ENCODE results near the gene KCNQ5.

- TF ChIP-seq CBX8 (IDR thresholded peaks at IDR 0.05; ENCODE audit: borderline replicate concordance, low read depth, low read length) (no peak), GABPA (IDR thresholded peaks at IDR 0.05; ENCODE audit: borderline replicate concordance, insufficient read depth, low read length) (no peak), RAD21 (IDR thresholded peaks at IDR 0.05 in 1 of 2, conservative IDR thresholded peaks at IDR 0.05 in 1 of 2; ENCODE audit: low read depth in 2 of 2, low read length in 2 of 2) (no peak), SIN3A (conservative IDR thresholded peaks at IDR 0.05 in 1 of 2, IDR thresholded peaks at IDR 0.05 in 1 of 2; ENCODE audit: low read depth in 1 of 2, low read length in 2 of 2) (no peak), RFX5 (IDR thresholded peaks at IDR 0.05; ENCODE audit: borderline replicate concordance, low read depth, low read length) (no peak), CTCF (IDR thresholded peaks at IDR 0.05; ENCODE audit: control extremely low read depth in 1 of 3, insufficient read depth in 1 of 3, low read depth in 1 of 3, low read length in 3 of 3) (peak in 1 of 3 experiments; percentile 1; a peak in 1 of 4 replicates), POLR2A (IDR thresholded peaks at IDR 0.05; ENCODE audit: control extremely low read depth in 1 of 2, low read depth in 2 of 2, low read length in 2 of 2) (no peak), SP1 (IDR thresholded peaks at IDR 0.05; ENCODE audit: low read depth, low read length) (no peak)
Observed at GRCh38 chr6:72822691-72823090, 200.8 kb downstream of the KCNQ5 start.

All from H1 (cell line).